ENCODE data around the gene KCNK3.

Gene KCNK3

DNA sequence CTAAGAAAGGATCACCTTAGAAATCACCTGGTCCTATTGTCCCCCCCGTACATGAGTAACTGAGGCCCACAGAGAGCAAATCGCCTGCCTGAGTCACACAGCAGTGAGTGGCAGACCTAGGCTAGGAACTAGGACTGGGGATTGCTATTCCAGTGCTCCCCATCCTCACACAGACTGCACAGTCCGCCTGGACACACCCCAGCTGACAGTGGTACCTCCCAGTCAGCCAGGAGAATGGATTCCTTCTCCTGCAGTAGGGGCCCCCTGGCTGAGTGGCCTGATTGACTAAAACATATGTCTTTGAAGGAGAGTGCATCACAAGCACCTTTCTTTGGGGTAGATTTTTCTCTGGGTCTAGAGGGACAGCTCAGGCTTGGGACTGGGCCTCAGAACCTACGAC is 39.2 kb downstream of the KCNK3 start:
- ChIA-PET POLR2A (no interaction called here), CTCF (interaction anchor here (1.1 to 2.2 kb wide), 7 partner anchors 14 to 207 kb away, joined by 3 to 5 read pairs (median 4); no protein-coding TSS in a partner anchor)
- no peaks in the 10 kb centered on the region for H3K9me3 ChIP-seq (ENCODE audit: control extremely low read depth in 1 of 5, control insufficient read depth in 4 of 5, insufficient read depth in 2 of 5, low read depth in 1 of 5, low read length in 4 of 5)
- no peak overlapping the region for H3K4me3 ChIP-seq (ENCODE audit: control insufficient read depth in 1 of 7, extremely low read depth in 1 of 7, insufficient read depth in 4 of 7, low read depth in 2 of 7, low read length in 6 of 7)
- 94% methylated on average over 3 of the region's 4 CpGs for WGBS (ENCODE audit: insufficient coverage)
- peaks cover 0 to 66% (median 26%) of the 10 kb centered on the region in 5 experiments for H3K27me3 ChIP-seq (replicated peaks in 2 of 5; ENCODE audit: control insufficient read depth in 4 of 5, insufficient read depth in 5 of 5, low read length in 4 of 5)
- H3K4me1 ChIP-seq (ENCODE audit: control extremely low read depth in 1 of 4, control insufficient read depth in 4 of 4, insufficient read depth in 4 of 4, low read length in 3 of 4), result peaks cover 0 to 8% (median 5%) of the 10 kb centered on the region in 4 experiments
- no peak for DNase-seq
- H3K27ac ChIP-seq (ENCODE audit: insufficient read depth in 1 of 2, low read depth in 1 of 2, low read length in 2 of 2, poor library complexity in 1 of 2, severe bottlenecking in 2 of 2), result no peak overlapping the region
- H3K36me3 ChIP-seq (ENCODE audit: control insufficient read depth in 4 of 4, insufficient read depth in 4 of 4, low read length in 3 of 4), result no peaks in the 10 kb centered on the region

DNA sequence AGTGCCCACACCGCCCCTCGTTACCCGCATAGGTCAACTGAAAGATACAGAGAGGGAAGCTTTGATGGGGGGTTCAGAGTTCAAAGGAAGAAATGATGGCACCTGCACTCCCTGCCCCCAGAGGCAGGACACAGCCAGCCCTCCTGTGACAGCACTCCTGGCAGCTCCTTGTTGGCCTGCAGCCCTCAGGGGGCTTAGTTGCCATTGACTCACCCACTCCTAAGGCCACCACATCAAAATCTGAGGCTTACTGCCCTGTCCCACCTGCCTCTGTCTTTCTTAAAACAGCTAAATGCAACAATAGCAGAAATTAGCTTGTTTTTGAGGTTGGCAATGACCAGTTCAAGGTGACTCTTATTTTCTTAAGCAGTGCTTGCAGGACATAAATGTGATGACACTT is 39.9 kb downstream of the KCNK3 start:
- no peak for DNase-seq
- peaks cover 0 to 62% (median 20%) of the 10 kb centered on the region in 5 experiments for H3K27me3 ChIP-seq (replicated peaks in 2 of 5; ENCODE audit: control insufficient read depth in 4 of 5, insufficient read depth in 5 of 5, low read length in 4 of 5)
- WGBS (ENCODE audit: insufficient coverage), result 100% methylated on average over 2 of the region's 3 CpGs
- ChIA-PET POLR2A (no interaction called here), CTCF (interaction anchor here (1.1 to 2.2 kb wide), 6 partner anchors 14 to 128 kb away, joined by 3 to 5 read pairs (median 4); no protein-coding TSS in a partner anchor)
- peaks cover 0 to 8% (median 5%) of the 10 kb centered on the region in 4 experiments for H3K4me1 ChIP-seq (ENCODE audit: control extremely low read depth in 1 of 4, control insufficient read depth in 4 of 4, insufficient read depth in 4 of 4, low read length in 3 of 4)
- H3K4me3 ChIP-seq (ENCODE audit: control insufficient read depth in 1 of 7, extremely low read depth in 1 of 7, insufficient read depth in 4 of 7, low read depth in 2 of 7, low read length in 6 of 7), result no peak overlapping the region
- H3K36me3 ChIP-seq (ENCODE audit: control insufficient read depth in 4 of 4, insufficient read depth in 4 of 4, low read length in 3 of 4), result no peaks in the 10 kb centered on the region
- H3K27ac ChIP-seq (ENCODE audit: insufficient read depth in 1 of 2, low read depth in 1 of 2, low read length in 2 of 2, poor library complexity in 1 of 2, severe bottlenecking in 2 of 2), result no peak overlapping the region
- no peaks in the 10 kb centered on the region for H3K9me3 ChIP-seq (ENCODE audit: control extremely low read depth in 1 of 5, control insufficient read depth in 4 of 5, insufficient read depth in 2 of 5, low read depth in 1 of 5, low read length in 4 of 5)

GRCh38 chr2:26733413-26733812 is 40.9 kb downstream of the KCNK3 start:
- CTCF ChIA-PET, result interaction anchor here (0.7 to 1.7 kb wide), 4 partner anchors 13 to 135 kb away, joined by 3 to 4 read pairs (median 4); no protein-coding TSS in a partner anchor
- WGBS (ENCODE audit: insufficient coverage), result 96% methylated on average over 6 of the region's 9 CpGs
- Histone ChIP-seq H3K27ac (ENCODE audit: insufficient read depth in 1 of 2, low read depth in 1 of 2, low read length in 2 of 2, poor library complexity in 1 of 2, severe bottlenecking in 2 of 2) (no peak overlapping the region), H3K9me3 (ENCODE audit: control extremely low read depth in 1 of 5, control insufficient read depth in 4 of 5, insufficient read depth in 2 of 5, low read depth in 1 of 5, low read length in 4 of 5) (no peaks in the 10 kb centered on the region), H3K4me1 (ENCODE audit: control extremely low read depth in 1 of 4, control insufficient read depth in 4 of 4, insufficient read depth in 4 of 4, low read length in 3 of 4) (peaks cover 0 to under 1% (median under 1%) of the 10 kb centered on the region in 4 experiments), H3K27me3 (replicated peaks in 2 of 5; ENCODE audit: control insufficient read depth in 4 of 5, insufficient read depth in 5 of 5, low read length in 4 of 5) (peaks cover 0 to 60% (median 22%) of the 10 kb centered on the region in 5 experiments), H3K4me3 (ENCODE audit: control insufficient read depth in 1 of 7, extremely low read depth in 1 of 7, insufficient read depth in 4 of 7, low read depth in 2 of 7, low read length in 6 of 7) (no peak overlapping the region), H3K36me3 (ENCODE audit: control insufficient read depth in 4 of 4, insufficient read depth in 4 of 4, low read length in 3 of 4) (no peaks in the 10 kb centered on the region)
- DNase-seq, result no peak
- POLR2A ChIA-PET, result no interaction called here

DNA sequence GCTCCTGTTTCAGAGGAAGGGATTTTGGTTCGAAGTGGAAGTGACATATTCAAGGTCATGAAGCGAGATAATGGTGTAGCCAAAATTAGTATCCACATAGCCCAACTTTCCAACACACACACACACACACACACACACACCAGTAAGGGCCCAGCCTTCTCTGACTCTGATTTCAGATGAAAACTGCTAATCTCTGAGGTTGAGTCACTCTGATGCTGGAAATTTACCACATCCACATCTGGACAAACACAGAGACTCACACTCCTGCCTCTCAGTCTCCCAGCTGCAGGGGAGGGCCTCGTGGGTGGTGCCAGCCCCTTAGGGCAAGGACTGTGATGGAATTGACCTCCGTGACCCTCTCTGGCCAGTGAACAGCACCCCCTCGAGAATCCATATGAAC is 42.6 kb downstream of the KCNK3 start:
- CTCF ChIA-PET, result interaction anchor here (2.8 kb wide), 1 partner anchor 129 kb away, joined by 11 read pairs; no protein-coding TSS in a partner anchor
- no peaks in the 10 kb centered on the region for H3K9me3 ChIP-seq (ENCODE audit: control extremely low read depth in 1 of 5, control insufficient read depth in 4 of 5, insufficient read depth in 2 of 5, low read depth in 1 of 5, low read length in 4 of 5)
- DNase-seq, result peak in 2 of 3 donors; percentile 34 to 45

DNA sequence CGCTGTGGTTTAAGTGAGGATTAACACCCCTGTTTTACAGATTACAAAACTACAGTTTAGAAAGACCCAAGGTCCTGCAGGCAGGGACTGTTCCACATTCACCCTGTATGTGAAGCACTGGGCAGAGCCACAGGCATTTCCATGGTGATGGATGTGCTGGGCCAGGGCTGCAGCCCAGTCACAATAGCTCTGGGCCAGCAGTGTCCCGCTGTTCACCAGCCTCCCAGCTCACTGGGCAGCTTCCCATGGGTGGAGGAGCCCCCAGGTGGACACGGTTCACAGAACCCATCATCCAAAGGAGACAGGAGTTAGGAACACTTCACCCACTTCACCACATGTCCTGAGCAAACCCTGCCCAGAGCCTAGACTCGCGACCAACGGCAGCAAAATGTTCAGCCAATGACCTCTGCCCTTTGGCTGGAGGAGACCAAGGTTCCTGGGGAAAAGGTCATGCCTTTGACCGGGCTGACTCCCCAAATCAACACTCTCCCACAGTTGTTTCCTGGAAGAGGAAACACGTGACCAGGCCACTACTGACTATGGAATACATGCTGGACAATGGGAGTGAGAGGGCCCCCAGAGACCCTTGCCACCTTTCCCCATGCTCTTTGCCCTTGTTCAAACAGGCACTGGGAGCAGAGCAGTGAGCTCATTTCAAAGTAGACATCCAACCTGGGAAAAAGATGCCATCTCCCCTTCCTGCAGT is 43.5 kb downstream of the KCNK3 start:
- peaks cover 0 to 13% (median 11%) of the 10 kb centered on the region in 4 experiments for H3K4me1 ChIP-seq (ENCODE audit: control extremely low read depth in 1 of 4, control insufficient read depth in 4 of 4, insufficient read depth in 4 of 4, low read length in 3 of 4)
- ChIA-PET POLR2A (no interaction called here), CTCF (interaction anchor here (1.0 to 2.8 kb wide), 2 partner anchors 9 to 130 kb away, joined by 4 to 11 read pairs; no protein-coding TSS in a partner anchor)

More for the DNA sequence above, 42.6 kb downstream of the KCNK3 start:
- Histone ChIP-seq H3K27ac (ENCODE audit: insufficient read depth in 1 of 2, low read depth in 1 of 2, low read length in 2 of 2, poor library complexity in 1 of 2, severe bottlenecking in 2 of 2) (no peak overlapping the region), H3K27me3 (replicated peaks in 2 of 5; ENCODE audit: control insufficient read depth in 4 of 5, insufficient read depth in 5 of 5, low read length in 4 of 5) (peaks cover 0 to 52% (median 18%) of the 10 kb centered on the region in 5 experiments), H3K36me3 (ENCODE audit: control insufficient read depth in 4 of 4, insufficient read depth in 4 of 4, low read length in 3 of 4) (no peaks in the 10 kb centered on the region), H3K4me3 (ENCODE audit: control insufficient read depth in 1 of 7, extremely low read depth in 1 of 7, insufficient read depth in 4 of 7, low read depth in 2 of 7, low read length in 6 of 7) (no peak overlapping the region), H3K4me1 (ENCODE audit: control extremely low read depth in 1 of 4, control insufficient read depth in 4 of 4, insufficient read depth in 4 of 4, low read length in 3 of 4) (peaks cover 0 to 3% (median 2%) of the 10 kb centered on the region in 4 experiments)
- POLR2A ChIA-PET, result no interaction called here
- 79% methylated on average over 3 of the region's 5 CpGs for WGBS (ENCODE audit: insufficient coverage)

GRCh38 chr2:26737221-26737620 is 44.7 kb downstream of the KCNK3 start:
- no peaks in the 10 kb centered on the region for H3K36me3 ChIP-seq (ENCODE audit: control insufficient read depth in 4 of 4, insufficient read depth in 4 of 4, low read length in 3 of 4)
- peaks cover 0 to 42% (median 17%) of the 10 kb centered on the region in 5 experiments for H3K27me3 ChIP-seq (replicated peaks in 2 of 5; ENCODE audit: control insufficient read depth in 4 of 5, insufficient read depth in 5 of 5, low read length in 4 of 5)
- WGBS (ENCODE audit: insufficient coverage), result 97% methylated on average over 3 of the region's 4 CpGs
- H3K4me1 ChIP-seq (ENCODE audit: control extremely low read depth in 1 of 4, control insufficient read depth in 4 of 4, insufficient read depth in 4 of 4, low read length in 3 of 4), result peaks cover 0 to 22% (median 22%) of the 10 kb centered on the region in 4 experiments
- no peak overlapping the region for H3K4me3 ChIP-seq (ENCODE audit: control insufficient read depth in 1 of 7, extremely low read depth in 1 of 7, insufficient read depth in 4 of 7, low read depth in 2 of 7, low read length in 6 of 7)
- H3K27ac ChIP-seq (ENCODE audit: insufficient read depth in 1 of 2, low read depth in 1 of 2, low read length in 2 of 2, poor library complexity in 1 of 2, severe bottlenecking in 2 of 2), result no peak overlapping the region
- H3K9me3 ChIP-seq (ENCODE audit: control extremely low read depth in 1 of 5, control insufficient read depth in 4 of 5, insufficient read depth in 2 of 5, low read depth in 1 of 5, low read length in 4 of 5), result no peaks in the 10 kb centered on the region
- POLR2A ChIA-PET, result no interaction called here
- no peak for DNase-seq
- CTCF ChIA-PET, result interaction anchor here (0.9 to 2.8 kb wide), 3 partner anchors 8 to 131 kb away, joined by 3 to 11 read pairs (median 4); no protein-coding TSS in a partner anchor

More for the DNA sequence above, 43.5 kb downstream of the KCNK3 start:
- Histone ChIP-seq H3K27me3 (replicated peaks in 2 of 5; ENCODE audit: control insufficient read depth in 4 of 5, insufficient read depth in 5 of 5, low read length in 4 of 5) (peaks cover 0 to 43% (median 18%) of the 10 kb centered on the region in 5 experiments), H3K9me3 (ENCODE audit: control extremely low read depth in 1 of 5, control insufficient read depth in 4 of 5, insufficient read depth in 2 of 5, low read depth in 1 of 5, low read length in 4 of 5) (no peaks in the 10 kb centered on the region), H3K4me3 (ENCODE audit: control insufficient read depth in 1 of 7, extremely low read depth in 1 of 7, insufficient read depth in 4 of 7, low read depth in 2 of 7, low read length in 6 of 7) (no peak overlapping the region), H3K27ac (ENCODE audit: insufficient read depth in 1 of 2, low read depth in 1 of 2, low read length in 2 of 2, poor library complexity in 1 of 2, severe bottlenecking in 2 of 2) (no peak overlapping the region), H3K36me3 (ENCODE audit: control insufficient read depth in 4 of 4, insufficient read depth in 4 of 4, low read length in 3 of 4) (no peaks in the 10 kb centered on the region)
- WGBS (ENCODE audit: insufficient coverage), result 67% methylated on average over 5 of the region's 8 CpGs
- no peak for DNase-seq

DNA sequence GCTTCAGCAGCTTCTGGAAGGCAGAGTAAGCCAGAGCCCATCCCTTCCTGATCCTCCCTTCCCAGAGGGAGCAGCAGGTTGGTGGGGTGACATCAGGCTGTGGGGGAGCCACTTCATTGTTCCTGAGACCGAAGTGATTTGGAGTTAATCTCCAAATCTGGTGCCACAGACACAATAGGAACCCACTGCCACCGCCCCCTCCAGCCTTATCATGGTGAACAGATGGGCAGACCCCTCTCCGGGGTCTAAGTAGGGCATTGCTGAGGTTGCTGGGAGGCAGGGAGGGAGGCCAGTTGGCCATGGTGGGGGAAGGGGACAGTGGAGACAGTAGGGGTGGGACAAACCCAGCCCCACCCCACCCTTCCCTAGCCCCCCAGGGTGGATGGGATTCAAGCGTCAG is 46.0 kb downstream of the KCNK3 start:
- peak in 2 of 3 donors; percentile 25 to 43 for DNase-seq
- ChIA-PET CTCF (interaction anchor here (2.0 kb wide), 1 partner anchor 28 kb away, joined by 6 read pairs; no protein-coding TSS in a partner anchor), POLR2A (no interaction called here)
- Histone ChIP-seq H3K27me3 (replicated peaks in 2 of 5; ENCODE audit: control insufficient read depth in 4 of 5, insufficient read depth in 5 of 5, low read length in 4 of 5) (peaks cover 0 to 36% (median 15%) of the 10 kb centered on the region in 5 experiments), H3K9me3 (ENCODE audit: control extremely low read depth in 1 of 5, control insufficient read depth in 4 of 5, insufficient read depth in 2 of 5, low read depth in 1 of 5, low read length in 4 of 5) (no peaks in the 10 kb centered on the region), H3K4me3 (ENCODE audit: control insufficient read depth in 1 of 7, extremely low read depth in 1 of 7, insufficient read depth in 4 of 7, low read depth in 2 of 7, low read length in 6 of 7) (no peak overlapping the region), H3K36me3 (ENCODE audit: control insufficient read depth in 4 of 4, insufficient read depth in 4 of 4, low read length in 3 of 4) (no peaks in the 10 kb centered on the region), H3K27ac (ENCODE audit: insufficient read depth in 1 of 2, low read depth in 1 of 2, low read length in 2 of 2, poor library complexity in 1 of 2, severe bottlenecking in 2 of 2) (no peak overlapping the region), H3K4me1 (ENCODE audit: control extremely low read depth in 1 of 4, control insufficient read depth in 4 of 4, insufficient read depth in 4 of 4, low read length in 3 of 4) (peaks cover 0 to 22% (median 22%) of the 10 kb centered on the region in 4 experiments)
- WGBS (ENCODE audit: insufficient coverage), result 89% methylated on average over 1 of the region's 4 CpGs

Measured in common myeloid progenitor, CD34-positive (primary cell).